ENCODE data around the gene INF2.

INF2 gene

DNA sequence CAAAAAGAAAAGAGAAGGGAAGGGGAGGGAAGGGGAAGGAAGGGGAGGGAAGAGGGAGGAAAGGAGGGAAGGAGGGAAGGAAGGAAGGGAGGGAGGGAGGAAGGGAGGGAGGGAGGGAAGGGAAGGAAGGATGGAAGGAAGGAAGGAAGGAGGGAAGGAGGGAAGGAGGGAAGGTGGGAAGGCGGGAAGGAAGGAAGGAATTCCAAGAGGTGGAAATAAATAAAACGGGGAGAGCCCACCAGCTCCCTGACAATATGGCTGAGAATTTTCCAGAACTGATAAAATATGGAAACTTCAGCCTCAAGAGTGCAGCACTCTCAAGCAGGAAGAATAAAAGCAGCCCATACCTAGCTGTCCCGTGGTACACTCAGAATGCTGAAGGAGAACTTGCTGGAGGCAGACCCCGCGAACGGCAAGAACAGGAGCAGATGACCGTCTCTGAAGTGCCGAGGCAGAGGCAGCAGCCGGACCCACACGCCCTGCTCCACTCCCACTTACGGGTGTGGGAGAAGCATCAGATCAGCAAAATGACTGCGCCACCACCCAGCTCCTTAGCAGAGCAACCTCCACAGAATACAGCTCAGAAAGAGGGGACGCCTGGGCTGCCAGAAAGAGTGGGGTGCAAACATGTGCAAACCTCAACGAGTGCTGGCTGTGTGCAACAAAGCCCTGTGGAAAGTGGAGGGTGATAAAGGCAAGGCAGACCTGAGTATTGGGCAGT, 34.1 kb upstream of the INF2 start:
- CTCF ChIA-PET = no interaction called here
- no peak for DNase-seq (ENCODE audit: extremely low spot score)
- POLR2A ChIA-PET = interaction anchor here (1.1 kb wide), 1 partner anchor 23 kb away, joined by 3 read pairs; no protein-coding TSS in a partner anchor
- no peak for TF ChIP-seq HDGF (IDR thresholded peaks at IDR 0.05; ENCODE audit: borderline replicate concordance)
- no peak for TF ChIP-seq LEF1 (IDR thresholded peaks at IDR 0.05; ENCODE audit: borderline replicate concordance)
- TF ChIP-seq TARDBP (IDR thresholded peaks at IDR 0.05) = no peak
- no peak for TF ChIP-seq FOXA1 (IDR thresholded peaks at IDR 0.05)
- no peak for TF ChIP-seq ARNT (IDR thresholded peaks at IDR 0.05)
- TF ChIP-seq FOXK2 (IDR thresholded peaks at IDR 0.05) = no peak
- TF ChIP-seq NFRKB (IDR thresholded peaks at IDR 0.05) = no peak
- no peak for TF ChIP-seq ZNF384 (IDR thresholded peaks at IDR 0.05)

DNA sequence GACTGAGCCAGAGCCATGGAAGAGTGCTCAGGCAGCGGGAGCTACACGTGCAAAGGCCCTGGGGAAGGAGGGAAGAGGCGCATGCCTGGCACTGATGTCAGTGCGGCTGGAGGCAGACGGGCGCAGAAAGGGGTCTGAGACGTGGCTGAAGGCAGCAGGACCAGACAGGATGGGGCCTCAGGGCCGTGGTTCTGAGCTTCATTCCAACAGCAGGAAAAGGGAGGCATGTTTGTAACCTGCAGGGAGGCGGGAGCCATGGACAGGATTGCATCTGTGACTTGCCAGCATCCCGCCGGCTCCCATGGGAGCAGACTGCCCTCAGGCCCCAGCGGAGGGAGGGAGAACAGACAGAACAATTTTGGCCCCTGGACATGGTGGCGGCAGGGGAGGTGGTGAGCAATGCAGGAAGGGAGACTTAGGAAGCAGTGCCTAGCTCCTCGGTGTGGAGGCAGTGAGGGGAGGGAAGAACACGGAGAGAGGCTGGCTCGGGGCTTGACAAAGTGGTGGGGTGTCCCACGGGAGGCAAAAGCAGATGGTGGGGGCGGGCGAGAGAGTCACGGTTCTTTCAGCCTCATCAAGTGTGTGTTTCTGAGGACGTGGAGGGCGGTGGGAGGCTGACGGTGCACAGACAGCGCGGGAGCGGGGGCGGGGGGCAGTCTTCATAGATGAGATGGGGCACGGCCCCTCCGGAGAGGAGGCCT, 33.3 kb upstream of the INF2 start:
- no peak for DNase-seq (ENCODE audit: extremely low spot score)
- TF ChIP-seq, protein P1, sequence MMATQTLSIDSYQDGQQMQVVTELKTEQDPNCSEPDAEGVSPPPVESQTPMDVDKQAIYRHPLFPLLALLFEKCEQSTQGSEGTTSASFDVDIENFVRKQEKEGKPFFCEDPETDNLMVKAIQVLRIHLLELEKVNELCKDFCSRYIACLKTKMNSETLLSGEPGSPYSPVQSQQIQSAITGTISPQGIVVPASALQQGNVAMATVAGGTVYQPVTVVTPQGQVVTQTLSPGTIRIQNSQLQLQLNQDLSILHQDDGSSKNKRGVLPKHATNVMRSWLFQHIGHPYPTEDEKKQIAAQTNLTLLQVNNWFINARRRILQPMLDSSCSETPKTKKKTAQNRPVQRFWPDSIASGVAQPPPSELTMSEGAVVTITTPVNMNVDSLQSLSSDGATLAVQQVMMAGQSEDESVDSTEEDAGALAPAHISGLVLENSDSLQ (IDR thresholded peaks at IDR 0.05) = no peak
- TF ChIP-seq TARDBP (IDR thresholded peaks at IDR 0.05) = no peak
- no peak for TF ChIP-seq L3MBTL2 (conservative IDR thresholded peaks at IDR 0.05)
- no peak for TF ChIP-seq NFRKB (IDR thresholded peaks at IDR 0.05)
- no peak for TF ChIP-seq ARNT (IDR thresholded peaks at IDR 0.05)
- no peak for TF ChIP-seq FOXK2 (IDR thresholded peaks at IDR 0.05)
- no peak for TF ChIP-seq SP1 (IDR thresholded peaks at IDR 0.05)
- no peak for TF ChIP-seq LEF1 (IDR thresholded peaks at IDR 0.05; ENCODE audit: borderline replicate concordance)
- TF ChIP-seq SUZ12 (IDR thresholded peaks at IDR 0.05) = no peak
- no peak for TF ChIP-seq HDGF (IDR thresholded peaks at IDR 0.05; ENCODE audit: borderline replicate concordance)
- TF ChIP-seq BHLHE40 (IDR thresholded peaks at IDR 0.05; ENCODE audit: borderline replicate concordance) = no peak
- ChIA-PET POLR2A (interaction anchor here (1.1 kb wide), 1 partner anchor 22 kb away, joined by 3 read pairs; no protein-coding TSS in a partner anchor), CTCF (no interaction called here)

DNA sequence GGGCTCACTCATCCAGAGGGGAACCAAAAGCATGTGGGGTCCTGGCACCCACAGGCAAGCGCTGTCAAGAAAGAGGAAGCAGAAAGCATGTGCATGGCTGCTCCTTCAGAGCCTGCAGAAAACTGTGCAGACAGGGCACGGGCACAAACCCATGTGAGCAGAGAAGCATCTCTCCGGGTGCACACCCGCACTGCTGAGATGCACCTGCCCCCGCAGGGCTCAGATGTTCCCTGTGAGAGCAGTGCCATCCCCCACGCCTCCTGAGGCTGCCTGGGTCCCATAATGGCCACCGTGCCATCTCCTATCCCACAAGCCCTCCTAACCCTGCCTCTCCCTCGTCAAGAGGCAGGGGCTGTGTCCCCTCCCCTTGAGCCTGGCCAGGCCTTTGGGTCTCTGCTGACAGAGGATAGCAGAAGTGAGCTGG, 32.3 kb upstream of the INF2 start:
- TF ChIP-seq HDGF (IDR thresholded peaks at IDR 0.05; ENCODE audit: borderline replicate concordance) (no peak), CTBP1 (IDR thresholded peaks at IDR 0.05; ENCODE audit: borderline replicate concordance) (no peak), ZNF384 (IDR thresholded peaks at IDR 0.05) (no peak), FOXA1 (IDR thresholded peaks at IDR 0.05) (no peak), SUZ12 (IDR thresholded peaks at IDR 0.05) (no peak), ARNT (IDR thresholded peaks at IDR 0.05) (no peak), TARDBP (IDR thresholded peaks at IDR 0.05) (no peak), FOXK2 (IDR thresholded peaks at IDR 0.05) (no peak), NFRKB (IDR thresholded peaks at IDR 0.05) (no peak), ELF4 (IDR thresholded peaks at IDR 0.05) (no peak), FOXM1 (IDR thresholded peaks at IDR 0.05; ENCODE audit: borderline replicate concordance) (no peak)
- TF ChIP-seq, protein P1 (IDR thresholded peaks at IDR 0.05) = no peak
- CTCF ChIA-PET = no interaction called here
- POLR2A ChIA-PET = no interaction called here
- DNase-seq (ENCODE audit: extremely low spot score) = no peak

DNA sequence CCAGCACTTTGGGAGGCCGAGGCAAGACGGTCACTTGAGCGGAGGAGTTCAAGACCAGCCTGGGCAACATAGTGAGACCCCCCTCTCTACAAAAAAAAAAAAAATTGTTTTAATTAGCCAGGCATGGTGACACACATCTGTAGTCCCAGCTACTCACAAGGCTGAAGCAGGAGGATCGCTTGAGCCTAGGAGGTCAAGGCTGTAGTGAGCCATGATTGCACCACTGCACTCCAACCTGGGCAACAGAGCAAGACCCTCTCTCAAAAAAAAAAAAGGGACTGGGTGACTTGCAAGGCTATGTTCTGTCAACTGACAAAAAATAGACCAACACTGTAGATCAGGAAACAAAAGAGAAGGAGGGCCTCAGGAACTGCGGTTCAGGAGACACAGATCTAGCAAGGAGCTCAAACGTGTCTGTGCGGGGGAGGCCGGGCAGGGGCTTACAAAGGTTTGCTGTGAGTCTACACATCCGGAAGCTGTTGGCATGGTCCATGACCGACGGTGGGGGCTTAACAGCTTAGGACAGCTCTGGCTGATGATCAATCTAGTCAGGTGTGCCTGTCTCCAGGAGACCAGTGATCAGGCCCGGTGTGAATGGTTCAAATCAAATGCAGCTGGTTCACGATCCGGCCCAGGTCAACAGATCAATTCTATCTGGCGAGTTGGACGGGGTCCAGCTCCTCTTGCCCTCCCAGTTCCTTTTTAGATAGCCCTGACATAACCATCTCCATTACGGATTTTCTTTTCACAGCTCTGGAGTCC, 31.7 kb upstream of the INF2 start:
- TF ChIP-seq FOXM1 (IDR thresholded peaks at IDR 0.05; ENCODE audit: borderline replicate concordance) = no peak

DNA sequence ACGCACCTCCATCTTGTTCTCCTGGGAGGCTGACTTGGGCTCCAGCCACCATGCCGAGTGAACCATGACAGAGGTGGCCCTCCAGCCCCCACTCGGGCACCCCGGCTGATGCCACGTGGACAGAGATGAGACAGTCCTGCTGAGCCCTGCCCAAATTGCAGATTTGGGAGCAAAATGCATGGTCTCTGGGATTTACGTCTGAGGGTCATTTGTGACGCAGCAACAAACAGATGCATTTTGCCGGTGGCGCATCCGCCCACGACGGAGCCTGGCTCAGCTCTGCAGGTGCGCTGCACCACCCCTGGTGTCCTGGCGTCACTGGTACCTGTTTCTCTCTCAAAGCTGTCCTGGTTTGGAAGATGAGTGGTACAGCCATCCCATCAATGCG, 31.1 kb upstream of the INF2 start:
- POLR2A ChIA-PET = no interaction called here
- CTCF ChIA-PET = interaction anchor here (0.6 kb wide), 2 partner anchors 48 to 275 kb away, joined by 3 read pairs; no protein-coding TSS in a partner anchor
- TF ChIP-seq FOXK2 (IDR thresholded peaks at IDR 0.05) (no peak), BHLHE40 (IDR thresholded peaks at IDR 0.05; ENCODE audit: borderline replicate concordance) (no peak), NFRKB (IDR thresholded peaks at IDR 0.05) (no peak), LEF1 (IDR thresholded peaks at IDR 0.05; ENCODE audit: borderline replicate concordance) (no peak), ZNF384 (IDR thresholded peaks at IDR 0.05) (no peak), CTBP1 (IDR thresholded peaks at IDR 0.05; ENCODE audit: borderline replicate concordance) (no peak), FOXM1 (IDR thresholded peaks at IDR 0.05; ENCODE audit: borderline replicate concordance) (no peak), FOXA1 (IDR thresholded peaks at IDR 0.05) (no peak), SP1 (IDR thresholded peaks at IDR 0.05) (no peak), L3MBTL2 (conservative IDR thresholded peaks at IDR 0.05) (no peak), SUZ12 (IDR thresholded peaks at IDR 0.05) (no peak), HDGF (IDR thresholded peaks at IDR 0.05; ENCODE audit: borderline replicate concordance) (no peak), ELF4 (IDR thresholded peaks at IDR 0.05) (no peak), ARNT (IDR thresholded peaks at IDR 0.05) (no peak)
- TF ChIP-seq, protein P1 (IDR thresholded peaks at IDR 0.05) = no peak
- DNase-seq (ENCODE audit: extremely low spot score) = no peak

More for the DNA sequence above, 31.7 kb upstream of the INF2 start:
- no peak for DNase-seq (ENCODE audit: extremely low spot score)
- ChIA-PET CTCF (interaction anchor here (0.6 kb wide), 2 partner anchors 48 to 275 kb away, joined by 3 read pairs; no protein-coding TSS in a partner anchor), POLR2A (no interaction called here)

All from HEK293T (cell line).